IMR-90 (cell line): ENCODE results near the gene CISTR. TPM values are rescaled to one million over a fixed set of nuclear protein-coding genes. Genes with fewer than 3 reads are reported as not detected.

Experiments used
- ATAC-seq: fragments of 200-7000 bp; cut with Tn5 transposase; 2 replicates; pipeline ENCODE4 v1.9.1; 2020; ENCODE audit warnings: low read depth, mild to moderate bottlenecking, moderate library complexity
- BruUV-seq: library from RNA; stranded (reverse); fragments of 400-500 nt; replicated peaks from 2 replicates; lab custom pipeline; 2021; lab: Mats Ljungman, UMichigan
- CTCF ChIA-PET: fragments of 300-600 bp; formaldehyde crosslinking; extraction: SDS; loops from one replicate; lab custom pipeline; 2021; ENCODE audit warnings: antibody characterized with exemption; lab: Yijun Ruan, JAX
- POLR2A ChIA-PET: fragments of 300-600 bp; sonication (Branson Sonifier 250); formaldehyde crosslinking; loops from one replicate; lab custom pipeline; 2022; ENCODE audit warnings: antibody characterized with exemption; ENCODE audit not compliant: unreplicated experiment; lab: Charles Lee
- DNase-seq: peaks from one replicate; pipeline ENCODE4 v3.0.0; 2013
- H2AFZ ChIP-seq: replicated peaks from 2 replicates; pipeline ENCODE3; 2013; ENCODE audit warnings: low read length, mild to moderate bottlenecking; ENCODE audit not compliant: poor library complexity
- H2AK5ac ChIP-seq: 2 replicates; pipeline ENCODE4 v1.6.1; 2013; ENCODE audit warnings: low read depth, low read length, inconsistent platforms
- H2AK9ac ChIP-seq: replicated peaks from 2 replicates; pipeline ENCODE3; 2013; ENCODE audit warnings: mild to moderate bottlenecking, low read depth, low read length, moderate library complexity; ENCODE audit not compliant: poor library complexity
- H2BK120ac ChIP-seq: 2 replicates; pipeline ENCODE4 v1.6.1; 2013; ENCODE audit warnings: low read depth, low read length, inconsistent platforms
- H2BK15ac ChIP-seq: 3 replicates; pipeline ENCODE4 v1.6.1; 2013; ENCODE audit warnings: low read depth, low read length, inconsistent platforms
- H2BK20ac ChIP-seq: 2 replicates; pipeline ENCODE4 v1.6.1; 2013; ENCODE audit warnings: low read depth, mild to moderate bottlenecking, inconsistent platforms, low read length, moderate library complexity
- H2BK5ac ChIP-seq: 2 replicates; pipeline ENCODE4 v1.6.1; 2013; ENCODE audit warnings: mild to moderate bottlenecking, low read depth, low read length, inconsistent platforms; ENCODE audit not compliant: poor library complexity, severe bottlenecking
- H3K14ac ChIP-seq: replicated peaks from 2 replicates; pipeline ENCODE4 v1.6.1; 2013; ENCODE audit warnings: low read depth, low read length, inconsistent platforms
- H3K18ac ChIP-seq: 2 replicates; pipeline ENCODE4 v1.6.1; 2013; ENCODE audit warnings: low read depth, low read length, control low read depth
- H3K23ac ChIP-seq: 2 replicates; pipeline ENCODE4 v1.6.1; 2013; ENCODE audit warnings: low read depth, low read length, inconsistent platforms
- H3K27ac ChIP-seq: 2 replicates; pipeline ENCODE4 v1.5.1; 2013; ENCODE audit warnings: mild to moderate bottlenecking, control low read depth, low read length; ENCODE audit not compliant: insufficient read depth
- H3K27me3 ChIP-seq: 2 replicates; pipeline ENCODE4 v1.6.1; 2013; ENCODE audit warnings: low read length; ENCODE audit not compliant: control insufficient read depth, insufficient read depth
- H3K36me3 ChIP-seq: 2 replicates; pipeline ENCODE4 v1.6.1; 2013; ENCODE audit warnings: low read length, mixed read lengths; ENCODE audit not compliant: control insufficient read depth, insufficient read depth
- H3K4ac ChIP-seq: 2 replicates; pipeline ENCODE4 v1.6.1; 2013; ENCODE audit warnings: low read depth, low read length, inconsistent platforms
- H3K4me1 ChIP-seq: 2 replicates; pipeline ENCODE4 v1.6.1; 2013; ENCODE audit warnings: low read length, mixed read lengths; ENCODE audit not compliant: control insufficient read depth, insufficient read depth
- H3K4me2 ChIP-seq: 2 replicates; pipeline ENCODE4 v1.6.1; 2013; ENCODE audit warnings: low read depth, mild to moderate bottlenecking, control low read depth, low read length, moderate library complexity
- H3K4me3 ChIP-seq: 2 replicates; pipeline ENCODE4 v1.5.1; 2013; ENCODE audit warnings: low read depth, mild to moderate bottlenecking, control low read depth, low read length, moderate library complexity; ENCODE audit not compliant: insufficient read depth
- H3K56ac ChIP-seq: 2 replicates; pipeline ENCODE4 v1.6.1; 2013; ENCODE audit warnings: low read length, inconsistent platforms; ENCODE audit not compliant: insufficient read depth; ENCODE audit errors: extremely low read depth
- H3K79me1 ChIP-seq, 2 experiments: 2 replicates each; pipeline ENCODE4 v1.6.1; 2013; ENCODE audit warnings: low read length in 2 of 2, inconsistent platforms in 1 of 2, low read depth in 1 of 2
- H3K9ac ChIP-seq: 2 replicates; pipeline ENCODE4 v1.6.1; 2013; ENCODE audit warnings: low read depth, low read length, control low read depth
- H3K9me1 ChIP-seq: 2 replicates; pipeline ENCODE4 v1.6.1; 2013; ENCODE audit warnings: low read length, inconsistent platforms; ENCODE audit not compliant: insufficient read depth
- H3K9me3 ChIP-seq: 2 replicates; pipeline ENCODE4 v1.6.1; 2013; ENCODE audit warnings: low read length; ENCODE audit not compliant: control insufficient read depth, insufficient read depth
- H4K20me1 ChIP-seq: 2 replicates; pipeline ENCODE4 v1.6.1; 2013; ENCODE audit warnings: low read length, inconsistent platforms; ENCODE audit not compliant: insufficient read depth
- H4K5ac ChIP-seq: 2 replicates; pipeline ENCODE4 v1.6.1; 2013; ENCODE audit warnings: mild to moderate bottlenecking, low read depth, low read length, control low read depth
- H4K8ac ChIP-seq, 2 experiments: 2 replicates each; pipeline ENCODE4 v1.6.1; 2013; ENCODE audit warnings: low read depth in 2 of 2, low read length in 2 of 2, control low read depth in 1 of 2, inconsistent platforms in 1 of 2
- H4K91ac ChIP-seq: 2 replicates; pipeline ENCODE4 v1.6.1; 2013; ENCODE audit warnings: low read depth, low read length, inconsistent platforms; ENCODE audit not compliant: insufficient read depth
- BHLHE40 ChIP-seq: fragments of 150-350 bp; IDR thresholded peaks from 2 replicates; pipeline ENCODE4 v1.6.1; 2016; ENCODE audit warnings: mild to moderate bottlenecking, low read depth, low read length
- NFE2L2 ChIP-seq: fragments of 150-350 bp; IDR thresholded peaks from 2 replicates; pipeline ENCODE4 v1.6.1; 2016; ENCODE audit warnings: low read depth, mild to moderate bottlenecking, low read length
- RAD21 ChIP-seq: IDR thresholded peaks from 2 replicates; pipeline ENCODE4 v1.6.1; 2012; ENCODE audit warnings: low read length, improper control_type of control experiment
- SMC3 ChIP-seq: fragments of 150-350 bp; IDR thresholded peaks from 2 replicates; pipeline ENCODE4 v1.6.1; 2016; ENCODE audit warnings: low read depth, mild to moderate bottlenecking, antibody characterized with exemption, low read length, moderate library complexity
- WGBS, 2 experiments: methylation state at CpG; one replicate each; pipeline versions ENCODE4 v1.1.5 to v1.1.7; 2013; ENCODE audit warnings: missing lambda C conversion rate in 2 of 2; ENCODE audit not compliant: insufficient read length in 1 of 2; ENCODE audit errors: extremely low coverage in 2 of 2; 5-methylcytosine and 5-hydroxymethylcytosine counted together
- dilution Hi-C: fragments of 300-500 bp; cut with HindIII; formaldehyde crosslinking; loops from one replicate; pipeline ENCODE4 v1.14.3; 2018; ENCODE audit warnings: low sequenced_read_pairs; ENCODE audit not compliant: unreplicated experiment
- in situ Hi-C: fragments of 300-500 bp; cut with MboI; formaldehyde crosslinking; loops from 3 replicates; pipeline ENCODE4 v1.14.3; 2019; ENCODE audit warnings: low sequenced_read_pairs, inconsistent platforms, mixed read lengths
- intact Hi-C: fragments of 100-400 bp; cut with micrococcal nuclease; formaldehyde crosslinking; loops from 2 replicates; pipeline ENCODE4 v1.10.0; 2022
- polyA plus RNA-seq, 3 experiments: library from polyadenylated mRNA; depleted of rRNA; stranded (reverse); fragments of >200 nt; gene quantifications; 2 replicates each; pipeline ENCODE4 v1.2.3, GENCODE V29; 2012; ENCODE audit warnings: low replicate concordance in 1 of 3
- total RNA-seq: library from RNA; depleted of rRNA; stranded (reverse); fragments of >200 nt; gene quantifications from 2 replicates; pipeline ENCODE4 v1.2.3, GENCODE V29; 2012

The CISTR gene
- total and polyA plus RNA-seq, 2 of the 4 experiments (the other 2 are of a cell fraction): not detected

DNA sequence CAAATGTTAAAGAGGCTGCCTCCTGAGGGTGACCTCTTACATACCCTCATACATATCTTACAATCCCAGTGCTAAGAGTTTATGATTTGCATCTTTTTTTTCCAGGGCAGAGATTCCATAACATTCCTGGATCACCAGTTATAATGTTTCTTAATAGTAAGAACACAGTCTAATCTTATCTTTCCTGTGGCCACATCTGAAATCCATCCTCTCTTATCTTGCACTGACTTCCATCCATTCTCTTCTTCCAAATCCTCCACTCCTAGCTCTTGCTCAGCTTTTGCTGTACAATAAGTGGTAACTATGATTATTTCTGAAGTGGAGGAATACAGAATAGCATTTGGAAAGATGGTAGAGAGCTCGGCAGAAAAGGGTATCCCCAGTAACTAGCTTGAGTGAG lies 30.8 kb downstream of the CISTR start:
- TF ChIP-seq NFE2L2 (no peak), RAD21 (no peak), BHLHE40 (no peak), SMC3 (no peak)
- peaks cover 3% of the 10 kb centered on the region; the same call in 1 of the 2 replicates for H4K20me1 ChIP-seq
- H3K4ac ChIP-seq: no peak overlapping the region
- dilution Hi-C loops: no loop called here
- peaks cover 11% of the 10 kb centered on the region for H3K9me1 ChIP-seq
- H3K27me3 ChIP-seq: no peaks in the 10 kb centered on the region
- H3K9ac ChIP-seq: no peak overlapping the region
- H3K14ac ChIP-seq: no peak overlapping the region
- H3K4me3 ChIP-seq: no peak overlapping the region
- H3K27ac ChIP-seq: no peak overlapping the region
- H2AK5ac ChIP-seq: no peak overlapping the region
- H2AK9ac ChIP-seq: no peak overlapping the region
- no peaks in the 10 kb centered on the region for H3K9me3 ChIP-seq
- 71% methylated on average over 1 of the region's 1 CpG; no CpG with 5 or more reads in 1 of the 2 experiments for WGBS, 2 experiments
- no peak overlapping the region for H2BK20ac ChIP-seq
- no peak overlapping the region for H3K56ac ChIP-seq
- H3K23ac ChIP-seq: no peak overlapping the region
- no peak overlapping the region for H2BK5ac ChIP-seq
- no peak overlapping the region for H2BK120ac ChIP-seq
- peaks cover 10% of the 10 kb centered on the region for H3K4me1 ChIP-seq
- H4K91ac ChIP-seq: no peak overlapping the region
- ATAC-seq (no peak), DNase-seq (no peak)
- in situ Hi-C loops: no loop called here
- no peak overlapping the region for H3K18ac ChIP-seq
- no peak overlapping the region for H2BK15ac ChIP-seq
- peaks cover 49% of the 10 kb centered on the region for H3K36me3 ChIP-seq
- no peak overlapping the region for H2AFZ ChIP-seq
- no TSS peak for BruUV-seq
- no peak overlapping the region for H4K8ac ChIP-seq
- no peak overlapping the region for H3K4me2 ChIP-seq
- H3K79me1 ChIP-seq: peaks cover 10 to 11% of the 10 kb centered on the region in 2 experiments
- intact Hi-C loops: no loop called here
- ChIA-PET CTCF (no interaction called here), POLR2A (no interaction called here)
- H4K5ac ChIP-seq: no peak overlapping the region
